SHP77 (cell line): ENCODE results near the gene ALG5.

Source experiments
- DNase-seq, 2 experiments: peaks; one replicate each; lab custom pipeline; 2025; lab: John Stamatoyannopoulos, UW

The ALG5 gene

DNA sequence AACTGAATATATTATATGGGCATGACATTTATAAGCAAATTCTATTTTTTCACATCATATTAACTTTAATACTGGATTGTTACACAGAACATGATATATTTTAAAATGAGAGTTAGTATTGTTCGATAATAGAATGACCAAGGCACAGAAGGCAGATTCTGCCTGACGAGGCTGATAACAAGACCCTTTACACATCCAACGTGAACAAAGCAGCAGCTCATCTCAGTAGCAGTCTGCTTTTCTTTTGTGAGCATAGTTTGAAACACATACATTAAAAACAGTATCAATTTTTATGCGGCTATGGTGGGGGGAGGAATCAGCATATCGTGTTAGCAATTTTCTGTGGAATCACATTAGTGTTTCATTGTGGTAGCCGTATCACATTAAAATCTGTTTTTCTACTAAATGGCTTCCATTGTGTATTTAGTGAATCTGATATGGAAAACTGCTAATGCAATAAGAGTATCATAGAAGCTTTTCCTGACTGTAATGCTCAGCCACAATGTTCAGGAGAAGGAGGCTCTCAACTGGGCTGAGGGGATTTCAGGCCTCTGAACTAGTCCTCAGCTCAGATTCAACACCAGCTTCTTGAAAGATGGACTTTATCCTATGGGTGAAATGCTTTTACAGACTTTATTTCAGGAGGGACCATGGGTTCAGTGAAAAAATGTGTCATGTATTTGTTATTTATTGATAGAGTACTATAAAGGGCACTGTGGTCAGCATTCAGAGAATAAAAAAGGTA, 83.1 kb downstream of the ALG5 start:
- DNase-seq = no peak

GRCh38 chr13:36915106-36915505, 84.0 kb downstream of the ALG5 start:
- DNase-seq = no peak

DNA sequence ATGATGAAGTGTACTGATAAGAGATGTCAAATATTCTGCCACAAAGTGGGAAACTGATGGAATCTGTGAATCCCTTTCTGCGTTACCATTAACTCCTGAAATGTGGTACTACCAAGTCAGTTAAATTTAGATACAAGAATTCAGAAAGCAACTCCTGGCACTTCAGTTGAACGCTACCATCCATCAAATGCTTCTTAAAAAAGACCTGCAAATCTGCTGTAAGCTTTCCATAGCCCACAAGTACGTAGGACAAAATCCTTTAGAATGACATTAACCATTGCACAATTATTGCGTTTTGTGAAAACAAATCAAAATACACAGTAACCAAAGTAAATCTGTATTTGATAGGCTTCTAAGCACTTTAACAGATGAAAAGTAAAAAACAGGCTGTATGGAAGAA, 84.5 kb downstream of the ALG5 start:
- no peak for DNase-seq

DNA sequence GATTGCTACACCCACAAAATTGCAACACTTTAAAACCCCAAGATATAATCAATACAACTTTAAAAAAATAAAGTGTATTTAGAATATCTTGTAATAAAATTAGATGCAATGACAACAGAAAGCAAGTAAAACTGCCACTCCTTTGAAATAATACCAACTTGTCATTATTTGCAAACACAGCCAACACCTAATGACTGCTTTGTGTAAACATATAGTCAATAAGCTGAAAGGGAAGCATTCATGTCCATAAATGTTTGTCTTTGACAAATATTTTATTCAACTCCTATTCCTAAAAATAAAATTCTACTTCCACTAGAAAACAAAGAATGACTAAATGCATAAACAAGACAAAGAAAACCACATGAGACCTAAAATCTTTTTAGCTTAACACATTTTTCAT, 85.7 kb downstream of the ALG5 start:
- no peak for DNase-seq

DNA sequence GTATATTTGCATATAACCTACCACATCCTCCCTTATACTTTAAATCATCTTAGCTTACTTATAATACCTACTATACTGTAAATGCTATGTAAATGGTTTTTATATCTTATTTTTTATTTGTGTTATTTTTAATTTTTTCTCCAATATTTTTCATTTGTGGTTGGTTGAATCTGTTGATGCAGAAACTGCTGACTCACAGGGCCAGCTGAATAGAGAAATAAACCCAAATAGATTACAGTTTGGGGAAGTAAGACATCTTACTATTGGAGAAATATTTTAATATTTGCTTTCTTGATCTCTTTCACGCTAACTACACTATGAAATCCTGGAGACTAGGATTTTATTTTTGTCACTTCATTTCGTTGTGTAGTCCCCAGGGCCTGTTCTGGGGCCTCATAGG, 86.2 kb downstream of the ALG5 start:
- DNase-seq = no peak

DNA sequence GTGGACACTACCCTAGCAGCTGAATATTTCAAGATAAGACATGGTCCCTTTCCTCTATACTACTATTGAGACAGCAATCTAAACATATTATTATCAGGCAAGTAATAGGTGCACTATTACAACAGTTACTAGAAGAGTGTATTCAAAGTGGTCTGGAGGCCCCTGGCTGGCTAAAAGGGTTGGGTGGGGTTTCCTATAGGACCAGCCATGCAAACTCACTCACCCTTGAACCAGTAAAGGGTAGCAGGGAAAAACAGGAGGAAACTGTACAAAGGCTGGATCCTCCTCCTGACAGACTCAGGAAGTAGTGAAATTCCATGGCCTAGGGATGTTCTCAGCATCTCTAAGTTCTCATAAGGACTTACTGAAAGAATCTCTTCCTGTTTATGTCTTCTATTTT, 86.8 kb downstream of the ALG5 start:
- DNase-seq = no peak

GRCh38 chr13:36910545-36910944, 88.6 kb downstream of the ALG5 start:
- DNase-seq = no peak

GRCh38 chr13:36907821-36908220, 91.3 kb downstream of the ALG5 start:
- DNase-seq = no peak

GRCh38 chr13:36907266-36907665, 91.9 kb downstream of the ALG5 start:
- no peak for DNase-seq

DNA sequence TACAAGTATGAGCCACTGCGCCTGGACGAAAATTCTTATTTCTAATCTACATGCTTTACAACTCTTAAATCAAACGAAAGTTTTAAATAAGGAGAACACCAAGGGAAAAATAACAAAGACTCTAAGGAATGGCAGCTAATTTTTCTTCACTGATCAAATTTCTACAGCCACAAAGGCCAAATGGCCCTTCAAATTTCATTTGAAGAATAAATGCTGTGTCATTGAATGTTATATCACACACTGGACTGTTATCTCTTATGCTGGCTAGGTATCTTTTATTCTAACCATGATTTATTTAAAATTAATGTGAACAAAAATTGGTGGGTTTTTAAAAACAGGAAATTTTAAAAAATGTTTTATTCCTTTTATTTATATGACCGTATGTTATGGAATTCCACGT, 93.2 kb downstream of the ALG5 start:
- no peak for DNase-seq

- DNase-seq = peak; percentile 97
These were observed 95.1 kb downstream of the ALG5 start for GRCh38 chr13:36903925-36904595.
